Breast epithelium (tissue), 4 donors: ENCODE measurements around the gene BRAT1. TPM values are rescaled to one million over a fixed set of nuclear protein-coding genes. Genes with fewer than 3 reads are reported as not detected.

Source experiments
- DNase-seq, 2 donors: peaks; one replicate each; pipeline ENCODE4 v3.0.0-alpha.2; 2019; ENCODE audit warnings: low spot score in 2 of 2
- H3K27ac ChIP-seq, 2 donors: fragments of 200-600 bp; sonication (generic) in 1 of 2; one replicate each; pipeline ENCODE4 v1.5.1; 2016 to 2019; ENCODE audit warnings: mild to moderate bottlenecking in 1 of 2
- H3K27me3 ChIP-seq, 2 donors: fragments of 200-600 bp; sonication (generic) in 1 of 2; one replicate each; pipeline versions ENCODE4 v1.5.1 to v1.6.0; 2017 to 2019; ENCODE audit warnings: control low read depth in 1 of 2, mild to moderate bottlenecking in 1 of 2
- H3K36me3 ChIP-seq: fragments of 200-600 bp; one replicate; pipeline ENCODE4 v1.5.1; 2019
- H3K4me1 ChIP-seq, 2 donors: fragments of 200-600 bp; sonication (generic); one replicate each; pipeline ENCODE4 v1.5.1; 2016 to 2019; ENCODE audit warnings: control low read depth in 1 of 2
- H3K4me3 ChIP-seq, 3 donors: fragments of 200-600 bp; sonication (generic); 1 replicate in 2 of 3; 2 replicates in 1 of 3; pipeline ENCODE4 v1.5.1; 2016 to 2019; ENCODE audit warnings: mild to moderate bottlenecking in 3 of 3, moderate library complexity in 2 of 3
- H3K9me3 ChIP-seq, 2 donors: fragments of 200-600 bp; sonication (generic) in 1 of 2; one replicate each; pipeline ENCODE4 v1.5.1; 2016 to 2019; ENCODE audit warnings: control low read depth in 1 of 2
- POLR2A ChIP-seq: fragments of 450-650 bp; IDR thresholded peaks from one replicate; pipeline ENCODE4 v1.6.1; 2016; ENCODE audit warnings: antibody characterized with exemption, mild to moderate bottlenecking, moderate library complexity
- POLR2AphosphoS5 ChIP-seq, 3 donors: sonication (generic); formaldehyde crosslinking; IDR thresholded peaks; one replicate each; pipeline ENCODE4 v1.6.1; 2017; ENCODE audit warnings: antibody characterized with exemption in 3 of 3
- intact Hi-C: fragments of 100-400 bp; cut with DNase I; formaldehyde crosslinking; loops from one replicate; pipeline ENCODE4 v1.15.1; 2023; ENCODE audit warnings: low total_unique reads
- total RNA-seq, 3 donors: library from RNA; depleted of rRNA; stranded (reverse); fragments of >200 nt; gene quantifications; one replicate each; pipeline ENCODE4 v1.1.0, GENCODE V29; 2016
- TF ChIP-seq, protein P1 (sequence below), 3 donors: fragments of 450-650 bp; IDR thresholded peaks; one replicate each; pipeline ENCODE4 v1.5.1; 2016 to 2017; ENCODE audit warnings: antibody characterized with exemption in 3 of 3, mild to moderate bottlenecking in 3 of 3, moderate library complexity in 3 of 3

Gene BRAT1
- total RNA-seq, 3 donors from 2014 or later: 20.8 to 36.4 (median 28.4) TPM

DNA sequence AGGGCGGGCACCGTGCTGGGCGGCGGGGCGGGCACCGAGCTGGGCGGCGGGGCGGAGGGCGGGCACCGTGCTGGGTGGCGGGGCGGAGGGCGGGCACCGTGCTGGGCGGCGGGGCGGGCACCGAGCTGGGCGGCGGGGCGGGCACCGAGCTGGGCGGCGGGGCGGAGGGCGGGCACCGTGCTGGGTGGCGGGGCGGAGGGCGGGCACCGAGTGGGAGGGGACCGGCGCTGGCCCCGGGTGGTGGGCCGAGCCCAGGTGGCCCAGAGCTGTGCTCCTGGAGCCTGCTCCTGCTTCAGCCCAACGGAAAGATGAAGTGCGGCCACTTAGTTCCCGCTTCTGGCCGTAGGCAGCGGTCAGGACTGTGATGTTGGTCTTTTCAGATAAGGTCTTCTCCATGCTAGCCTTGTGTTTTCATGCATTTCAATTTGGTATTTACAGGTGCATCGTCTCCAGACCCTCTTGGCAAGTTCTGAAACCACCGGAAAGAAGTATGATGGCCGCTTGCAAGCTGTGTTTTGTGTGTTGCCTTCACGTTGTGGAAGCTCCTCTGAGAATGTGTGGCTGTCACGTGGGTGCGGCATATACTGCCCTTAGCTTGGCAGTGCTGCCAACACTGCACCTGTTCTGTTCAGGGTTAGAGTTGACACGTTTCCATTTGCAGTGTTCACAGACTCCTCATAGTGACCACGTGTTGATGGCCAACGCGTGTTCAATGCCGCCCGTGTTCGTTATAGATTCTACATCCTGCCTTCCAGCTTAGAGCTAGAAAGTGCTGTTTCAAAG is 28.7 kb upstream of the BRAT1 start:
- Histone ChIP-seq H3K27me3 (no peaks in the 10 kb centered on the region), H3K27ac (no peak overlapping the region), H3K4me1 (no peaks in the 10 kb centered on the region), H3K9me3 (no peaks in the 10 kb centered on the region), H3K4me3 (no peak overlapping the region), H3K36me3 (no peaks in the 10 kb centered on the region)
- intact Hi-C loops: no loop called here
- no peak for TF ChIP-seq POLR2AphosphoS5 (IDR thresholded peaks at IDR 0.05)
- no peak for TF ChIP-seq POLR2A
- TF ChIP-seq, protein P1, sequence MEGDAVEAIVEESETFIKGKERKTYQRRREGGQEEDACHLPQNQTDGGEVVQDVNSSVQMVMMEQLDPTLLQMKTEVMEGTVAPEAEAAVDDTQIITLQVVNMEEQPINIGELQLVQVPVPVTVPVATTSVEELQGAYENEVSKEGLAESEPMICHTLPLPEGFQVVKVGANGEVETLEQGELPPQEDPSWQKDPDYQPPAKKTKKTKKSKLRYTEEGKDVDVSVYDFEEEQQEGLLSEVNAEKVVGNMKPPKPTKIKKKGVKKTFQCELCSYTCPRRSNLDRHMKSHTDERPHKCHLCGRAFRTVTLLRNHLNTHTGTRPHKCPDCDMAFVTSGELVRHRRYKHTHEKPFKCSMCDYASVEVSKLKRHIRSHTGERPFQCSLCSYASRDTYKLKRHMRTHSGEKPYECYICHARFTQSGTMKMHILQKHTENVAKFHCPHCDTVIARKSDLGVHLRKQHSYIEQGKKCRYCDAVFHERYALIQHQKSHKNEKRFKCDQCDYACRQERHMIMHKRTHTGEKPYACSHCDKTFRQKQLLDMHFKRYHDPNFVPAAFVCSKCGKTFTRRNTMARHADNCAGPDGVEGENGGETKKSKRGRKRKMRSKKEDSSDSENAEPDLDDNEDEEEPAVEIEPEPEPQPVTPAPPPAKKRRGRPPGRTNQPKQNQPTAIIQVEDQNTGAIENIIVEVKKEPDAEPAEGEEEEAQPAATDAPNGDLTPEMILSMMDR (IDR thresholded peaks at IDR 0.05): no peak
- DNase-seq: no peak

DNA sequence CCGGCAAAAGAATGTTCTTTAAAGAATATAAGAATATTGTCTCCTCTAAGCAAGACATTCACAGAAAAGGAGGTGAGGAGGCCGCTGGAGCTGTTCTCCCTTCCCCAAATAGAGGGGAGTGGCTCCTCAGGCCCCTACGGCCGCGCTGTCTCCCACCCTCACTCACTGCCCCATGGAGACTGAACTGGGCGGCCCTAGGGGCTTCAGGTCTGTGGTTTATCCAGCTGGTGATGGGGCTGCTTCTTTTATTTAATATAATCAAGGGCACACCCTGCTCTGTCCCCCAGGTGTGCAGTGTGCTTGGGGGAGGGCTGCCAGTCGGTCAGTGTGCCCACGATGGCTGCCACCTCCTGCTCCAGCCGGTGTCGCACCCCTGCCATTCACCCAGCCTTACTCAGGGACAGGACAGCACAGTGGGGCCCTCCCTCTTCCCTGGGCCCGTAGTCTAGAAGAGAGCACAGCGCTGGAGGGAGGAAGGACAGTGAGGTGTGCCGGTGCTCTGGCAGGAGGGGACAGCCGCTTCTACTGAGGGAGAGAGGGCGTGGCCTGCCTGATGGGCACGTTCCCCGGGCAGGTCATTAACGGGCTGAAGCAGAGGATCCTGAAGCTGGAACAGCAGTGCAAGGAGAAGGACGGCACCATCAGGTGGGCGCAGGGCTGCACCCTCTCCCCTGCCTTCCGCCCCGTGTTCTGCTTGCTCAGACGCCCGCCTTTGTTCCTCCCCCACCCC is 26.8 kb upstream of the BRAT1 start:
- H3K4me3 ChIP-seq: no peak overlapping the region
- TF ChIP-seq, protein P1 (IDR thresholded peaks at IDR 0.05): no peak
- TF ChIP-seq POLR2AphosphoS5 (IDR thresholded peaks at IDR 0.05) (no peak), POLR2A (no peak)
- no peak overlapping the region for H3K27ac ChIP-seq
- H3K27me3 ChIP-seq: no peaks in the 10 kb centered on the region
- no peaks in the 10 kb centered on the region for H3K36me3 ChIP-seq
- intact Hi-C loops: no loop called here
- no peak for DNase-seq
- H3K9me3 ChIP-seq: no peaks in the 10 kb centered on the region
- H3K4me1 ChIP-seq: no peaks in the 10 kb centered on the region

DNA sequence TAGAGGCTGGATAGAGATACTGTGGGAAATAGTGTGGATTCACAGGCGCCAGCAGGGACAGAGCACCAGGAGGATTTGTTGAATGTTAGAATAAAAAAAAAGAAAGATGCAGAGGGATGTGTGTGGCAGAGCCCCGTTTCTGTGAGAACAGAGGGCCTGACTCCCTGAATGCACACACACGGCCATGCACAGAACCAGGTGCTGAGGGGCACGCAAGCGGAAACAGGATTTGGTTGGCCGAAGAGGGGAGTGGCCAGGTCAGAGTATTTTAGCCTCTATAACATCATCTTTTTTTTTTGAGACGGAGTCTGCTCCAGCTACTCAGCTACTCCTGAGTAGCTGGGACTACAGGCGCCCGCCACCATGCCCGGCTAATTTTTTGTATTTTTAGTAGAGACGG is 25.3 kb upstream of the BRAT1 start:
- no peak for DNase-seq
- H3K4me1 ChIP-seq: no peaks in the 10 kb centered on the region
- TF ChIP-seq POLR2A (no peak), POLR2AphosphoS5 (IDR thresholded peaks at IDR 0.05) (no peak)
- TF ChIP-seq, protein P1 (IDR thresholded peaks at IDR 0.05): no peak
- no peak overlapping the region for H3K4me3 ChIP-seq
- H3K27me3 ChIP-seq: no peaks in the 10 kb centered on the region
- H3K9me3 ChIP-seq: no peaks in the 10 kb centered on the region
- H3K36me3 ChIP-seq: no peaks in the 10 kb centered on the region
- H3K27ac ChIP-seq: no peak overlapping the region
- intact Hi-C loops: no loop called here

DNA sequence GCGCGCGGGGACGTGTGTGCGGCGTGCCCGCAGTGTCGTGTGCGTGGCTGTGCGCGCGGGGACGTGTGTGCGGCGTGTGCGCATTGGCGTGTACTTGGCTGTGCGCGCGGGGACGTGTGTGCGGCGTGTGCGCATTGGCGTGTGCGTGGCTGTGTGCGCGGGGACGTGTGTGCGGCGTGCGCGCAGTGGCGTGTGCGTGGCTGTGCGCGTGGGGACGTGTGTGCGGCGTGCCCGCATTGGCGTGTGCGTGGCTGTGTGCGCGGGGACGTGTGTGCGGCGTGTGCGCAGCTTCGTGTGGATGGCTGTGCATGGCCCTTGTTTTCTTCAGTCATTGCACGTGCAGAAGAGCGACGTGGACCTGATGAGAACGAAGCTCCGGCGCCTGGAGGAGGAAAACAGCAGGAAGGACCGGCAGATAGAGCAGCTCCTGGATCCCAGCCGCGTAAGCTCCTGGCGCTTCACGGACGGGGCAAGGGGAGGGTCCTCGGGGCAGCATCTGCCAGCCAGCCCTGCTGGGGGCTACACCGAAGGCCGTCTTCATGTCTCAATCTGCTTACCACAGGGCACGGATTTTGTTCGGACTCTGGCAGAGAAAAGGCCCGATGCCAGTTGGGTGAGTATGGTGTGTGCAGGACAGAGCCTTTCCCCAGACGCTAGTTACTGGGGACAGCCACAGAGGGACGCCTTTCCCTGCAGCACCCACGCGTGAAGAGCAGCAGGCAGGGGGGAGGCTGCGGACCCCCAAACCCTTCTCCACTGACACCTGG is 22.8 kb upstream of the BRAT1 start:
- no peaks in the 10 kb centered on the region for H3K36me3 ChIP-seq
- H3K27me3 ChIP-seq: no peaks in the 10 kb centered on the region
- DNase-seq: no peak
- H3K27ac ChIP-seq: no peak overlapping the region
- H3K4me1 ChIP-seq: no peaks in the 10 kb centered on the region
- TF ChIP-seq POLR2AphosphoS5 (IDR thresholded peaks at IDR 0.05) (no peak), POLR2A (no peak)
- TF ChIP-seq, protein P1 (IDR thresholded peaks at IDR 0.05): no peak
- H3K4me3 ChIP-seq: no peak overlapping the region
- intact Hi-C loops: no loop called here
- H3K9me3 ChIP-seq: no peaks in the 10 kb centered on the region
